Stimulated activated CD4-positive, alpha-beta T cell treated with anti-CD3 and anti-CD28 coated beads, Interleukin-4, amount 100 ng/mL, for 24 hours (primary cell): Measurements from ENCODE around the gene SLC38A10.
"Not testable (repeated sequence)": the region's sequence is repeated elsewhere in the genome, so short reads cannot be mapped to it uniquely, and the experiment has no call there.

Source experiments
- DNase-seq: peaks from one replicate; pipeline ENCODE4 v3.0.0-alpha.2; 2020

The SLC38A10 gene

DNA sequence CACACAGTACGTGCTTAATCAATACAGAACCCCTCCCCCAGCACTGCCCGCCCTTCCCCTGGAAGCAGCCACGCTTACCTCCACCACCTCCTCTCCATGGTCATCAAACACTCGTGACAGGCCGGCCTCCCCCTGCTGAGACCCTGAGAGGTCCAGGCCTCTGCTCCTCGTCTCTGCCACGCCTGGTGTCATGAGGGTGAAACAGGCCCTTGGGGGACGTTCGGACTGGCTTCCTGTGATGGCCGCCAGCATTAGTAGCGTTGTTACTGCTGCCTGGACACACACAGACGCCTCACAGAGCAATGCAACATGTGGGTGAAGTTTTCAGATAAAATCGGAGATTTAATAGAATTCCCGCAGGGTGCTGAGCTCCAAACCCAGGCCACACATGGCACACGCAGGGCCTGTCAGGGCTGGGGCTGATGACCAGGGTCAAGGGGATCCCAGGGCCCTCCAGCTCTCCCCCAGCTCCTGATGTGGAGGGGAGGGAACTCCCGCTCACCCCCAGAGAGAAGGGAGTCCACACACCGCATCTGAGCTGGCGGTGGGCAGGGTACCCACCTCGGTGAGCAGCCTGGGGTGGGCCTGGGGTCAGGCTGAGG, 15.9 kb upstream of the SLC38A10 start:
- DNase-seq, result no peak

- no peak for DNase-seq
Observed at GRCh38 chr17:81309859-81310839, 15.0 kb upstream of the SLC38A10 start.

- DNase-seq, result peak; percentile 31
Observed at GRCh38 chr17:81309140-81309858, 14.2 kb upstream of the SLC38A10 start.

DNA sequence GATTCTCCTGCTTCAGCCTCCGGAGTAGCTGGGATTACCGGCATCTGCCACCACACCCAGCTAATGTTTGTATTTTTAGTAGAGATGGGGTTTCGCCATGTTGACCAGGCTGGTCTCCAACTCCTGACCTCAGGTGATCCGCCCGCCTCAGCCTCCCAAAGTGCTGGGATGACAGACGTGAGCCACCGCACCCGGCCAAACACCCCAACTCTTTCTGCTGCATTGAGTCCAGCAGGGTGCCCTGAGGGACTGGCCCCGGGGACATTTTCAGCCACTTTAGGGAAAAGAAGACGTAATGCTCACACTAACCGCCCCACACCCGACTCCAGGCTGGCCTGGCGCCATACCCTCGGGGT, 13.7 kb upstream of the SLC38A10 start:
- DNase-seq, result not testable (repeated sequence)

DNA sequence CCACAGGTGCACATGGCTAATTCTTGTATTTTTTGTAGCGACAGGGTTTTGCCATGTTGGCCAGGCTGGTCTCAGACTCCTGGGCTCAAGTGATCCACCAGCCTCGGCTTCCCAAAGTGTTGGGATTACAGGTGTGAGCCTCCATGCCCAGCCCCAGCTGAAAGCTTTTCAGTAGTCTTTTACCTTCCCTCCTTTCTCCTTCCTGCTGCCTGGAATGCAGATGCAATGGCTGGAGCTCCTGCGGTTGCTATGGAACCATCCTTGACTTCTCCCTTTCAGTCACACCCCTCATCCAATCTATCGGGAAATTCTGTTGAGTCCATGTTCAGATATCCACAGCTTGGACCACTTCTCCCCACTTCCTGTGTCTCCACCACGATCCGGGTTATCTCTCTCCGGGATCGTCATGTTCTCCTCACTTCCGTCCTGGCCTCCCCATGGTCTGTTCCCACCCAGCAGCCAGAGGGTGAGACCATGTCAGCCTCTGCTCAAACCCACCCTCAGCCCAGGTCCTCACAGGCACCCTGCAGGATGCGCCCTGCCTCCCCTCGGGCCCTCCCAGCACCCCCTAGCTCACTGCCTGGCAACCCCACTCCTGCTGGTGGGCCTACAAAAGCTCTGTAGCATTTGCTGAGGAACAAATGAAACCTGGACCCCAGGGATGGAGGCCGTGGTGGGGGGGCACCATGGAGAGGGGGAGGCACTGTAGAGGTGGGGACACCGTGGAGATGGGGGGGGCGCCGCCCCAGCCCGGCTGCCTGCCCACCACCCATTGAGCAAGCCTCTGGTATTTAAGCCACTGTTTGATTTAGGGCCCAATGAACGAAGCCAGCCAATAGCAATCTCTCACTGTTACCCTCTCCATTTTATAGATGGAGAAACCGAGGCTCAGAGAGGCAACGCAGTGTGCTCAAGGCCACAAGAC, 12.8 kb upstream of the SLC38A10 start:
- no peak for DNase-seq

- DNase-seq, result no peak
Observed at GRCh38 chr17:81306898-81307510, 11.9 kb upstream of the SLC38A10 start.

GRCh38 chr17:81306491-81306890, 11.4 kb upstream of the SLC38A10 start:
- DNase-seq, result no peak

DNA sequence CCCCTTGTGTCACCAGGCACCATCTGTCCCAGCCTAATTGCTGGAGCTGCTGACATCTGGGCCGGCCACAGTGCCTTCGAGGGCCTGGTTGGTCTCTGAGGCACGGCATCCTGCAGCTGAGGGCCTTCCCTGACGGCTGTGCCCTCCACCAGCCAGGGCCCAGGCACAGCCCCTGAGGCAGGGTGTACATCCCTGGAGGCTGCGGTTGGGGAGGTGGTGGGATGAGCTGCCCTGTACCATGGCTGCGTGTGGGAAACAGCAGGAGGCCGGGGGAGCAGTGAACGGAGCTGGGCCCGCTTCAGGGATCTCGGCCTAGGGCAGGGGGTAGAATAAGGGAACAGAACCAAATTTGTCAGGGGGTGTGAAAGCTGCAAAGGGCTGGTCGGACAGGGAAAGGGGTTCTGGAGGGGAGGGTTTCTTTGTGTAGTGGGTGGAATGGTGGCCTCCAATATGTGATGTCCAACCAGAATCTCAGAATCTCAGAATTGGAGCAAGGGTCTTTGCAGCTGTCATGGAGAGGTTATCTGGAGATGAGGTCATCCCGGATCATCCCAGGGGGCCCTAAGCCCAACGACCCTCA, 10.0 kb upstream of the SLC38A10 start:
- no peak for DNase-seq

GRCh38 chr17:81304196-81305015, 9.3 kb upstream of the SLC38A10 start:
- DNase-seq, result no peak

- DNase-seq, result no peak
Observed at GRCh38 chr17:81303385-81303784, 8.3 kb upstream of the SLC38A10 start.

DNA sequence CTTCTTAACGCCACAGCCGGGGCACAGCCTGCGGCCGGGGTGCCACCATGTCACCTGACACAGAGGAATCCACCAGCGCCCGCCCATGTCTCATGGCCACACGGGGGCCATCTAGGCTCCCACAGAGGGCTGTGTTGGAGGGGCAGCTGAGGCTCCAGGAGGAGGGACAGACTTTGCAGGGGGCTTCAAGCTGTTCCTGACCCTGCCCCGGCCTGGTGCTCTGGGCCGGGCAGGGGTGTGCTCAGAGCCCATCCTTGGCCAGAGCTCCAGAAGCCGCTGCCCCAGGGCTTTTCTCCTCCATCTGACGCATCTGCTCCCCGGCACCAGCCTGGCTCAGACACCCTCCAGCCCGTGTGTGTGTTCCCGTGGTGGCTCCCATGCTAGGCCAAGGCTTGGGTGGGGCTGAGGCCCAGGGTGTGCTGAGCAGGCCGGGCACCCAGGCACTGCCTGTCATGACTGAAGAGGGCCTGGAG, 7.8 kb upstream of the SLC38A10 start:
- DNase-seq, result no peak

GRCh38 chr17:81302324-81302723, 7.2 kb upstream of the SLC38A10 start:
- no peak for DNase-seq

DNA sequence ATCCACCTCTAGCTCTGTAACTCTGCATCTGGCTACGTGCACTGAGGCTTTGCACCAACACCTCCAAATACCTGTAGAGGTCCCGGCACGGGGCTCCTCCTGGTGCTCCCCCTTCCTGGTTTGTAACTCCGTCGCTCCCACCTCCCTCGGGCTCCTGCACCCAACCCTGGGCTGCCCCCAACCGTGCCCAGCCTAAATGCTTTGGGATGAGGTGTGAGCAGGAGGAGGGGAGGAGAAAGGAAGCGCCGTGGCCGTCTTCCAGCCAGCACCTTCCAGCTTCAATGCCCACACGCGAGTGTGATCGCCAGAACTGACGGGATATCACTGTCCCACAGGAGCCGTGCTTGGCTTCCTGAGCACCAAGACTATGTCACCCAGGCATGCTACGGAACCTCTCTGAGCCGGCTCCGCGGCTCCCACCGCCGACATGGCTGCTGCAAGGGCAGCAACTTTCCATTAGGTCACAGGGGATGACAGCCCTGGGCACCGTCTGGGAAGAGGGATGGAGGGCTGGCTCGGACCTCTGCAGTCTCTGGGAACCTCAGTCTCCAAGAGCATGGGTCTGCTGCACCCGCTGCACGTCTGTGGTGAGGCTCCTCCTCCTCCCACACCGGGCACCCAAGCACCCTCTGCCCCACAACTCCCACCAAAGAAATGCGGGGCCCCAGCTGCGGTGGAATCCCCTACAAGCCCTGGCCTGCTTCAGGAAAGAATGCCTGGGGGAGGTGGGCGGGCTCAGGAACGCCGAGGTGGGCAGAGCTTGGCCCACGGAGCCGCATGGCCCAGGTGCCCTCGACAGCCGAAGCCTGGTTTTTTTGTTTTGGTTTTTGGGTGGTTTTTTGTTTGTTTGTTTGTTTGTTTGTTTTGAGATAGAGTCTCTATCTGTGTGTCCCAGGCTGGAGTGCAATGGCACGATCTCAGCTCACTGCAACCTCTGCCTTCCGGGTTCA, 6.4 kb upstream of the SLC38A10 start:
- no peak for DNase-seq

DNA sequence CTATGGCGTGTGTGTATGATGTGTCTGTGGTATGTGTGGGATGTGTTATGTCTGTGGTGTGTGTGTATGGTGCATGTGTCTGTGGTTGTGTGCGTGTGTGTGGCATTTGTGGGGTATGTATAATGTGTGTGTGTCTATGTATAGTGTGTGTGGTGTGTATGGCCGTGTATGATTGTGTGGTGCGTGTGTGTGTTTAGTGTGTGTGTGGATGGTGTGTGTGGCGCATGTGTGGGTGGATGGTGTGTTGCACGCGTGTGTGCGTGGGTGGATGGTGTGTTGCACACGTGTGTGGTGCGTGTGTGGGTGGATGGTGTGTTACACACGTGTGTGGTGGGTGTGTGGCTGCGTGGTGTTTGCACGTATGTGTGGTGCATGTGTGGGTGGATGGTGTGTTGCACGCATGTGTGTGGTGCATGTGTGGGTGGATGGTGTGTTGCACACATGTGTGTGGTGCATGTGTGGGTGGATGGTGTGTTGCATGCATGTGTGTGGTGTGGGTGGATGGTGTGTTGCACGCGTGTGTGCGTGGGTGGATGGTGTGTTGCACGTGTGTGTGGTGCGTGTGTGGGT, 5.6 kb upstream of the SLC38A10 start:
- no peak for DNase-seq

- no peak for DNase-seq
Observed at GRCh38 chr17:81299846-81300585, 4.9 kb upstream of the SLC38A10 start.

DNA sequence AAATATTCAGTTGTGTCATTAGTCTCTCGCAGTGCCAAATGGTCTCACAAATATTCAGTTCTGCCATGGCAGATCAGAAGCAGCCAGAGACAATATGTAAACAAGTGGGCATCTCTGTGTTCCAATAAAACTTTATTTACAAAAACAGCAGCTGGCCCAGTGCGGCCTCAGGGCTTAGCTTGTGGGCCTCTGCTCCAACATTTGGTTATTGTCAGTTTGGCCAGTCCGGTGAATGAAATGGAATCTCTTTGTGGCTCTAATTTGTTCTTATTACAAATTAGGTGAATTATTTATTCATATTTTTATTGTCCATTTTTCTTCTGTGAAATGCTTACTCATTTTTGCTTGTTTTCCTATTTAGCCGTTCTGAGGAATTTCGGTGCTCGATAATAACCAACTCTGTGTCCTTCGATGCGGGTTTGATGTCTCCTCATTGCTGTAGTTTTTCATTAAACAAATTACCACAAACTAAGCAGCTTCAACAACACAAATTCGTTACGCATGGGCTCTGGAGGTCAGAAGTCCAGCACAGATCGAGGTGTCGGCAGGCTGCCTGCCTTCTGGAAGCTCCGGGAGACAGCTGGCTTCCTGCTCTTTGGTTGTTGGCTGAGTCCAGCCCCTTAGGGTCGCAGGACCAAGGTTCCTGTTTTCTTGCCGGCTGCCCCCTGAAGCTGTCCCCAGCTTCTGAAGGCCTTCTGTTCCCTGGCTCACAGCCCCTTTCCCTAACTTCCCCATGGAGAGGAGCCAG, 4.1 kb upstream of the SLC38A10 start:
- no peak for DNase-seq

DNA sequence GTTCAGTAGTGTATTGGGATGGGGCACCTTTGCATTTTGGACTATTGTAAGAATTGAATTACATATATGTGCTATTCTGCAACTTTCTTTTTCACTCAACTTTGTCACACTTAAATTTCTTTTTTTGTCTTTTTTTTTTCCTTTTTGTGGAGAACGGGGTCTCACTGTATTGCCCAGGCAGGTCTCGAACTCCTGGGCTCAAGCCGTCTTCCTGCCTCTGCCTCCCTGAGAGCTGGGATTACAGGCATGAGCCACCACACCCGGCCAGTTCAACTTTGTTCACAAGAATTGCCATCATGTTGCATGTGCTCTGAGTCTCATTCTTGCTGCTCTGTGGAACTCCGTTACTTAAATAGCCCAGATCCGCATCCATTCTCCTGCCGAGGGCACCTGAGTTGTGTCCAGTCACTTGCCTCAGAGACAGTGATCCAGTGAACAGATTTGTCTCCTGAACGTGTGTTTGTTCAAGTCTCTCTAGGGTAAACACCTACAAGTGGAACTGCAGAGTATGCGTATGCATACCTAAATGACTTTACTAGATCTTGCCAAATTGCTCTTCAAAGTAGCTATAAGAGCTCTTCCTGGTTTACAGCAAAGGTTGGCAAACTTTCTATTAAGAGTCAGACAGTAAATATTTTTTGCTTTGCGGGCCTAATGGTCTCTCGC, 3.4 kb upstream of the SLC38A10 start:
- DNase-seq, result no peak
